DOHH2 (cell line): ENCODE measurements around the gene ITGA1.

Source experiments
- H3F3A ChIP-seq: fragments of 200-600 bp; sonication (generic), shearing (Covaris generic); 2 replicates; pipeline ENCODE4 v1.6.0; 2016; ENCODE audit warnings: antibody characterized with exemption, mild to moderate bottlenecking; ENCODE audit not compliant: control insufficient read depth, insufficient read depth
- H3K27ac ChIP-seq: fragments of 200-600 bp; sonication (generic); 2 replicates; pipeline ENCODE4 v1.5.1; 2014; ENCODE audit warnings: low read depth, mild to moderate bottlenecking, low read length, moderate library complexity
- H3K27me3 ChIP-seq: fragments of 200-600 bp; sonication (generic); 2 replicates; pipeline ENCODE4 v1.6.1; 2014; ENCODE audit warnings: mild to moderate bottlenecking, low read length, mixed read lengths; ENCODE audit not compliant: control insufficient read depth
- H3K36me3 ChIP-seq: fragments of 200-600 bp; sonication (generic); 2 replicates; pipeline ENCODE4 v1.6.1; 2014; ENCODE audit warnings: mild to moderate bottlenecking, low read length, moderate library complexity, mixed read lengths; ENCODE audit not compliant: control insufficient read depth
- H3K4me1 ChIP-seq: fragments of 200-600 bp; sonication (generic); 2 replicates; pipeline ENCODE4 v1.6.1; 2014; ENCODE audit warnings: mild to moderate bottlenecking, low read length, mixed read lengths; ENCODE audit not compliant: control insufficient read depth
- H3K4me2 ChIP-seq: fragments of 200-600 bp; sonication (generic); 2 replicates; pipeline ENCODE4 v1.6.0; 2014; ENCODE audit warnings: mild to moderate bottlenecking, low read length, moderate library complexity
- H3K4me3 ChIP-seq: fragments of 200-600 bp; sonication (generic); 2 replicates; pipeline ENCODE4 v1.5.1; 2014; ENCODE audit warnings: mild to moderate bottlenecking, low read length, mixed read lengths
- H3K79me2 ChIP-seq: fragments of 200-600 bp; sonication (generic); 2 replicates; pipeline ENCODE4 v1.6.1; 2014; ENCODE audit warnings: mild to moderate bottlenecking, low read length, mixed read lengths; ENCODE audit not compliant: control insufficient read depth
- H3K9me2 ChIP-seq: fragments of 200-600 bp; sonication (generic); replicated peaks from 2 replicates; pipeline ENCODE4 v1.6.1; 2014; ENCODE audit warnings: mild to moderate bottlenecking, low read length, mixed read lengths; ENCODE audit not compliant: control insufficient read depth
- H3K9me3 ChIP-seq: fragments of 200-600 bp; sonication (generic); 2 replicates; pipeline ENCODE4 v1.6.1; 2014; ENCODE audit warnings: antibody characterized with exemption, low read length, mixed read lengths; ENCODE audit not compliant: control insufficient read depth, insufficient read depth
- H4K20me1 ChIP-seq: fragments of 200-600 bp; sonication (generic); 2 replicates; pipeline ENCODE4 v1.6.0; 2014; ENCODE audit warnings: low read depth, mild to moderate bottlenecking, antibody characterized with exemption, low read length, moderate library complexity; ENCODE audit not compliant: control insufficient read depth, insufficient read depth
- EZH2phosphoT487 ChIP-seq: fragments of 200-600 bp; sonication (generic); IDR thresholded peaks from 2 replicates; pipeline ENCODE4 v1.6.1; 2017; ENCODE audit warnings: borderline replicate concordance, mild to moderate bottlenecking, antibody characterized with exemption, low read length, moderate library complexity, mixed read lengths
- TF ChIP-seq, protein P1 (sequence below): fragments of 200-600 bp; sonication (generic); IDR thresholded peaks from one replicate; pipeline ENCODE4 v1.5.1; 2014; ENCODE audit warnings: antibody characterized with exemption, mild to moderate bottlenecking, low read depth, low read length; ENCODE audit not compliant: poor library complexity, severe bottlenecking

ITGA1 gene

GRCh38 chr5:52789851-52790250 lies 2.1 kb downstream of the ITGA1 start:
- H3K4me2 ChIP-seq, result no peak overlapping the region
- H3K4me3 ChIP-seq, result no peak overlapping the region
- H3K4me1 ChIP-seq, result no peaks in the 10 kb centered on the region
- no peaks in the 10 kb centered on the region for H3F3A ChIP-seq
- H3K27ac ChIP-seq, result no peak overlapping the region
- no peaks in the 10 kb centered on the region for H3K9me2 ChIP-seq
- H3K27me3 ChIP-seq, result peaks cover 23% of the 10 kb centered on the region
- H4K20me1 ChIP-seq, result no peaks in the 10 kb centered on the region
- no peaks in the 10 kb centered on the region for H3K79me2 ChIP-seq
- H3K36me3 ChIP-seq, result no peaks in the 10 kb centered on the region
- no peak for TF ChIP-seq EZH2phosphoT487
- TF ChIP-seq, protein P1, sequence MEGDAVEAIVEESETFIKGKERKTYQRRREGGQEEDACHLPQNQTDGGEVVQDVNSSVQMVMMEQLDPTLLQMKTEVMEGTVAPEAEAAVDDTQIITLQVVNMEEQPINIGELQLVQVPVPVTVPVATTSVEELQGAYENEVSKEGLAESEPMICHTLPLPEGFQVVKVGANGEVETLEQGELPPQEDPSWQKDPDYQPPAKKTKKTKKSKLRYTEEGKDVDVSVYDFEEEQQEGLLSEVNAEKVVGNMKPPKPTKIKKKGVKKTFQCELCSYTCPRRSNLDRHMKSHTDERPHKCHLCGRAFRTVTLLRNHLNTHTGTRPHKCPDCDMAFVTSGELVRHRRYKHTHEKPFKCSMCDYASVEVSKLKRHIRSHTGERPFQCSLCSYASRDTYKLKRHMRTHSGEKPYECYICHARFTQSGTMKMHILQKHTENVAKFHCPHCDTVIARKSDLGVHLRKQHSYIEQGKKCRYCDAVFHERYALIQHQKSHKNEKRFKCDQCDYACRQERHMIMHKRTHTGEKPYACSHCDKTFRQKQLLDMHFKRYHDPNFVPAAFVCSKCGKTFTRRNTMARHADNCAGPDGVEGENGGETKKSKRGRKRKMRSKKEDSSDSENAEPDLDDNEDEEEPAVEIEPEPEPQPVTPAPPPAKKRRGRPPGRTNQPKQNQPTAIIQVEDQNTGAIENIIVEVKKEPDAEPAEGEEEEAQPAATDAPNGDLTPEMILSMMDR, result no peak
- H3K9me3 ChIP-seq, result no peaks in the 10 kb centered on the region

DNA sequence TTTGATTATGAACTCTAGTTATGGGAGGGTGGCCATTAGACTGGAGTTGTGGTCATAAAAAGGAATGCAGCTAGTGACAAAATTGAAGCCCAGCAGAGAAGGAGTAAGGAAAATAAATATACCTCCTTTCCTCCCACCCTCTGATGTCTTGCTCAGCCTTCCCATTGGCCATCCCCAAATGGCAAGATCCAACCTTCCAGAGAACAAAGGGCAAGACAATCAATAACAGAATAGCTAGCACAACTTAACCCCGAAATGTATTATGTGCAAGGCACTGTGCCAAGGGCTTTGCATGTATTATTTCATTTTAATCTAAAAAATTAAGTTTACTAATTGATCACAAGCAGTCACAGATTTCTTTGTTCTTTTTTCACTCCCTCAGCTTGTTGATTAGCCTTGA lies 3.6 kb downstream of the ITGA1 start:
- Histone ChIP-seq H3K4me3 (no peak overlapping the region), H3K4me2 (no peak overlapping the region), H3K9me2 (no peaks in the 10 kb centered on the region), H3F3A (no peaks in the 10 kb centered on the region), H3K4me1 (no peaks in the 10 kb centered on the region), H3K36me3 (no peaks in the 10 kb centered on the region), H3K9me3 (no peaks in the 10 kb centered on the region), H4K20me1 (no peaks in the 10 kb centered on the region), H3K79me2 (no peaks in the 10 kb centered on the region), H3K27ac (no peak overlapping the region), H3K27me3 (peaks cover 19% of the 10 kb centered on the region)
- no peak for TF ChIP-seq EZH2phosphoT487
- TF ChIP-seq, protein P1, result no peak

DNA sequence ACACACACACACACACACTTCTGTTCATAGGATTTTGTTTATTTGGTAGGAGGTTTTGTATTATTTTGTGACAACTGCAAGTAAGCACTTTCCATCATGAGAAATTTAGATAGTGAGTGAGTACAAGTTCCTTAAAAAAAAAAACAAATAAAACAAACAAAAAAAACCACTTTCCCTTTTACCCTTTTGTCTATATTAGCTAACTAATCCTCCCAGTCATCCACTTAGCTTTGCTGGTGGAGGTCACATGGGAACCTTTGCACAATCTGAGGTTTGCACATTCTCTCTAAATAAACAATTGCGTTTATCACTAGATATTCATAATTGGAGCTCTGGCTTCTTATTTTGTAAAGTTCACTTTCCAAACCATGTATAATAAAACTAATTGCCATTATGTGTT lies 6.8 kb downstream of the ITGA1 start:
- Histone ChIP-seq H4K20me1 (no peaks in the 10 kb centered on the region), H3K79me2 (peaks cover 10% of the 10 kb centered on the region), H3F3A (no peaks in the 10 kb centered on the region), H3K36me3 (no peaks in the 10 kb centered on the region), H3K9me2 (no peaks in the 10 kb centered on the region), H3K4me2 (no peak overlapping the region), H3K4me3 (no peak overlapping the region), H3K4me1 (peaks cover 10% of the 10 kb centered on the region), H3K27me3 (no peaks in the 10 kb centered on the region), H3K27ac (no peak overlapping the region), H3K9me3 (no peaks in the 10 kb centered on the region)
- no peak for TF ChIP-seq EZH2phosphoT487
- TF ChIP-seq, protein P1, result no peak

GRCh38 chr5:52796031-52796430 lies 8.3 kb downstream of the ITGA1 start:
- H3K27ac ChIP-seq, result no peak overlapping the region
- no peaks in the 10 kb centered on the region for H3K27me3 ChIP-seq
- H3K9me3 ChIP-seq, result no peaks in the 10 kb centered on the region
- peaks cover 22% of the 10 kb centered on the region for H3K79me2 ChIP-seq
- H3K4me2 ChIP-seq, result no peak overlapping the region
- no peaks in the 10 kb centered on the region for H3K9me2 ChIP-seq
- H3K36me3 ChIP-seq, result peaks cover 8% of the 10 kb centered on the region
- H3F3A ChIP-seq, result no peaks in the 10 kb centered on the region
- no peak overlapping the region for H3K4me3 ChIP-seq
- TF ChIP-seq, protein P1, result no peak
- no peak for TF ChIP-seq EZH2phosphoT487
- H4K20me1 ChIP-seq, result no peaks in the 10 kb centered on the region
- H3K4me1 ChIP-seq, result peaks cover 20% of the 10 kb centered on the region
